Esophagus (tissue), 2 donors: Measurements from ENCODE around the gene WDR88. TPM values are rescaled to one million over a fixed set of nuclear protein-coding genes. Genes with fewer than 3 reads are reported as not detected.
"Not testable (repeated sequence)": the region's sequence is repeated elsewhere in the genome, so short reads cannot be mapped to it uniquely, and the experiment has no call there.

Experiments
- H3K27ac ChIP-seq, 2 donors: one replicate each; pipeline ENCODE4 v1.5.1; 2013; ENCODE audit warnings: low read depth in 2 of 2, mild to moderate bottlenecking in 2 of 2, inconsistent platforms in 1 of 2, low read length in 1 of 2, moderate library complexity in 1 of 2
- H3K27me3 ChIP-seq, 2 donors: one replicate each; pipeline ENCODE4 v1.6.1; 2013; ENCODE audit warnings: low read length in 2 of 2, control low read depth in 1 of 2, mild to moderate bottlenecking in 1 of 2; ENCODE audit not compliant: insufficient read depth in 2 of 2, control insufficient read depth in 1 of 2
- H3K36me3 ChIP-seq, 2 donors: one replicate each; pipeline ENCODE4 v1.6.1; 2013; ENCODE audit warnings: low read length in 1 of 2; ENCODE audit not compliant: control insufficient read depth in 2 of 2, insufficient read depth in 2 of 2
- H3K4me1 ChIP-seq, 2 donors: one replicate each; pipeline ENCODE4 v1.6.1; 2013; ENCODE audit warnings: low read length in 1 of 2; ENCODE audit not compliant: control insufficient read depth in 2 of 2, insufficient read depth in 2 of 2
- H3K4me3 ChIP-seq, 2 donors: one replicate each; pipeline ENCODE4 v1.5.1; 2013; ENCODE audit warnings: low read length in 2 of 2, mild to moderate bottlenecking in 2 of 2, low read depth in 1 of 2, moderate library complexity in 1 of 2
- H3K9me3 ChIP-seq, 2 donors: one replicate each; pipeline ENCODE4 v1.6.1; 2013; ENCODE audit warnings: mild to moderate bottlenecking in 2 of 2, low read depth in 1 of 2, low read length in 1 of 2, moderate library complexity in 1 of 2; ENCODE audit not compliant: control insufficient read depth in 2 of 2, insufficient read depth in 1 of 2
- WGBS, 2 donors: extraction: QIAGEN DNeasy Blood & Tissue Kit; methylation state at CpG; one replicate each; pipeline ENCODE4 v1.1.7; 2013; 5-methylcytosine and 5-hydroxymethylcytosine counted together
- polyA plus RNA-seq, 2 donors: library from polyadenylated mRNA; stranded (reverse); fragments of 200-250 nt; gene quantifications; one replicate each; pipeline ENCODE4 v1.2.3, GENCODE V29; 2013
- donor health status: healthy with polysubstance abuse.
- donor health status: Bipolar disorder and iron deficiency.

The WDR88 gene
- polyA plus RNA-seq, 2 donors = not detected

DNA sequence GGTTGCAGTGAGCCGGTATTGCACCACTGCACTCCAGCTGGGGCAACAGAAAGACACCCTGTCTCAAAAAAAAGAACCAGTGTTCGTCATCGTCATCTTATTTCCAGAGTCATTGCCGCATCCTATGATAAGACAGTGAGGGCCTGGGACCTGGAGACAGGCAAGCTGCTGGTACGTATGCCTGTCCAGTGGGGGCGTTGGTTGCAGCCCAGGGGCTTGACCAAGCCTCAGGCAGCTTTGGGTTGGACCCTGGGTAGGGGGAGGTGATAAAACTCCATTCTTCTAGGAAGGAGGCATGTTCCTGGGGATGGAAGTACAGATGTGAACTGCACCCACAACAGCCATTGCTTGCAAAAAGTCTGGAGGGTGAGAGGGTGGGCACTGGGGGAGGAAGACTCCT, 15.6 kb downstream of the WDR88 start:
- 85 to 92% methylated on average over 6 of the region's 6 CpGs for WGBS, 2 donors
- Histone ChIP-seq H3K4me1 (no peaks in the 10 kb centered on the region), H3K4me3 (no peak overlapping the region), H3K36me3 (no peaks in the 10 kb centered on the region), H3K27ac (no peak overlapping the region), H3K9me3 (no peaks in the 10 kb centered on the region), H3K27me3 (no peaks in the 10 kb centered on the region)

DNA sequence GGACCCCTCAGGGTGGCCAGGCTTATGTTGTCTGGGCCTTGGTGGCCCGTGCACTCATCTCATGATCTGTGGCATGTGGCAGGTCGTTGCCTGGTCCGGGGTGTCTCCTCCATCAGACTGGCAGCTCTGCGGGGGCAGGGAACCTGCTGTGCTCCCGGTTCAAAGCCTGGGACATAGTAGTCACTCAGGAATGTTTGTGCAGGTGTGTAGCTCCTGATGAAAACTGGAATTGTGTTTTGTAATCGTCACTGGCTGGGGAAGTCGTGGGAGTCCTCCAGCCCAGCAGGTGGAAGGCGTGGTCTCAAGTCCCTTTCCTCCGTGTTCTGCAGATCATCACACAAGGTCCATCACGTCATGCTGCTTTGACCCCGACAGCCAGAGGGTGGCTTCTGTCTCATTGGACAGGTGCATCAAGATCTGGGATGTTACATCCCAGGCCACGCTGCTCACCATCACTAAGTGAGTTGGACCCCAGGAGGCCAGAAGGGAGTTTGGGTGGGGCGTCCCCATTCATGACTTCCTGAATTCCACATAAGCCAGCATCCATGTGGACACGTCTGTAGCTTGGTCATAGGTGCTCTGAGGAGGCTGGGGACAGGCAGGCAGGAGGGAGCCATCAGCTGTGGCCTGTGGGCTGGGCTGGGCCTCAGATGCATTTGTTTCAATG, 19.1 kb downstream of the WDR88 start:
- WGBS, 2 donors = 62 to 68% methylated on average over 14 of the region's 14 CpGs
- no peaks in the 10 kb centered on the region for H3K27me3 ChIP-seq
- no peaks in the 10 kb centered on the region for H3K4me1 ChIP-seq
- H3K27ac ChIP-seq = no peak overlapping the region
- H3K36me3 ChIP-seq = no peaks in the 10 kb centered on the region
- no peak overlapping the region for H3K4me3 ChIP-seq
- no peaks in the 10 kb centered on the region for H3K9me3 ChIP-seq

DNA sequence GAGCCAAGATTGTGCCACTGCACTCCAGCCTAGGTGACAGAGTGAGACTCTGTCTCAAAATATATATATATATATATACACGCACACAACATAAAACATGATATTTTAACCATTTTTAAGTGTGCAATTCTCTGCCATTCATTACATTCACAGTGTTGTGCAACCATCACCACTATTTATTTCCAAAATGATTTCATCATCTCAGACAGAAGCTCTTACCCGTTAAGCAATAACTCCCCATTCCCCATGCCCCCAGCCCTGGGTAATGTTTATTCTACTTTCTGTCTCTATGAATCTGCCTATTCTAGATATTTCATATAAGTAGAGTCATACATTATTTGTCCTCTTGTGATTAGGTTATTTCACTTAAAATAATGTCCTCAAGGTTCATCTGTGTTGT, 20.3 kb downstream of the WDR88 start:
- H3K27ac ChIP-seq = no peak overlapping the region
- H3K36me3 ChIP-seq = no peaks in the 10 kb centered on the region
- H3K4me3 ChIP-seq = no peak overlapping the region
- no peaks in the 10 kb centered on the region for H3K9me3 ChIP-seq
- 74 to 76% methylated on average over 2 of the region's 2 CpGs for WGBS, 2 donors
- no peaks in the 10 kb centered on the region for H3K27me3 ChIP-seq
- no peaks in the 10 kb centered on the region for H3K4me1 ChIP-seq

DNA sequence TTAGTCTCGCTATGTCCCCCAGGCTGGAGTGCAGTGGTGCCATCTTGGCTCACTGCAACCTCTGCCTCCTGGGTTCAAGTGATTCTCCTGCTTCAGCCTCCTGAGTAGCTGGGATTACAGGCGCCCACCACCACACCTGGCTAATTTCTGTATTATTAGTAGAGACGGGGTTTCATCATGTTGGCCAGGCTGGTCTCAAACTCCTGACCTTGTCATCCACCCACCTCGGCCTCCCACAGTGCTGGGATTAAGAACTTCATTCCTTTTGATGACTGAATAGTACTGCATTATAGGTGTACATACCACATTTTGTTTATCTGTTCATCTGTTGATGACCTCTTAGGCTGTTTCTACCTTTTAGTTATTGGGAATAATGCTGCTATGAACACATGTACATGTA, 20.7 kb downstream of the WDR88 start:
- H3K27me3 ChIP-seq, H3K27ac ChIP-seq, H3K4me3 ChIP-seq, H3K9me3 ChIP-seq, H3K4me1 ChIP-seq, H3K36me3 ChIP-seq: not testable (repeated sequence)
- WGBS, 2 donors = 87% methylated on average over 4 of the region's 4 CpGs

DNA sequence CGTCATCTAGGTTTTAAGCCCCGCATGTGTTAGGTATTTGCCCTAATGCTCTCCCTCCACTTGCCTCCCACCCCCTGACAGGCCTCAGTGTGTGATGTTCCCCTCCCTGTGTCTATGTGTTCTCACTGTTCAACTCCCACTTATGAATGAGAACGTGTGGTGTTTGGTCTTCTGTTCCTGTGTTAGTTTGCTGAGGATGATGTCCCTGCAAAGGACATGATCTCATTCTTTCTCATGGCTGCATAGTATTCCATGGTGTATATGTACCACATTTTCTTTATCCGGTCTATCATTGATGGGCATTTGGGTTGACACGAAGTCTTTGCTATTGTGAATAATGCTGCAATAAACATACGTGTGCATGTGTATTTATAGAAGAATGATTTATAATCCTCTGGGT, 22.4 kb downstream of the WDR88 start:
- not testable (repeated sequence) for H3K27ac ChIP-seq, H3K4me3 ChIP-seq, H3K4me1 ChIP-seq, H3K36me3 ChIP-seq, H3K9me3 ChIP-seq, H3K27me3 ChIP-seq
- WGBS, 2 donors = 85% methylated on average over 6 of the region's 6 CpGs

DNA sequence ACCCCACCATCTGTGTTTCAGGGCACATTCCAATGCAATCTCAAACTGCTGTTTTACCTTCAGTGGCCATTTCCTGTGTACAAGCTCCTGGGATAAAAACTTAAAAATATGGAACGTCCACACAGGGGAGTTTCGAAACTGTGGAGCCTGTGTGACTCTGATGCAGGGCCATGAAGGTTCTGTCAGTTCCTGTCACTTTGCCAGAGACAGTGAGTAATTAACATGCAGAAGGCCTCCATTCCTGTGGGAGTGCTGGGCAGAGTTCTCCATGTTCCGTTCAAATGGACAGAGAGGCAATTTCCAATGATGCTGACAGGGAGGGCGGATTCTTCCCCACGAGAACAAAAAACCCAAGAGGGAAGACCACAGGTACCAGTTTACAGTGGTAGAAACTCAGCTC, 24.4 kb downstream of the WDR88 start:
- no peak overlapping the region for H3K4me3 ChIP-seq
- WGBS, 2 donors = 73 to 81% methylated on average over 5 of the region's 5 CpGs
- no peaks in the 10 kb centered on the region for H3K9me3 ChIP-seq
- H3K27ac ChIP-seq = no peak overlapping the region
- no peaks in the 10 kb centered on the region for H3K4me1 ChIP-seq
- H3K27me3 ChIP-seq = no peaks in the 10 kb centered on the region
- no peaks in the 10 kb centered on the region for H3K36me3 ChIP-seq

DNA sequence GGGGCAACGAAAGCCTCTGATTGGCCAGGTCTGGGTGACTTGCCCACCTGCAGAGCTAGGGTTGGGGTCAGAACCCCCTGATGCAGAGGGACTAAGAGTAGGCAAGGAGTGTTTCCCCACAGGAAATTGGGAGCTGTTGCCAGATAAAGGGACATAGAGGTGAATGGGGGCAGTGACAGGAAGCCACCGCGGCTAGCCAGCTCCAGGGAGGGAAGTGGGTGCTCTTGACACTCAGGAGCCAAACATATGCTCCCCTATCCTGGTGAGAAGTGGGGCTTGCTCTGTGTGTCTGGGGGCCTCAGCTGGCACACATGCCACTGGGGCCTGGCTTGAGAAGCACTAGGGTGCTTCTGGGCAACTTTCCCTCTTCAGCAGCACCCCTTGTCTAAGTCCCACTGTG, 26.0 kb downstream of the WDR88 start:
- WGBS, 2 donors = 70 to 88% methylated on average over 3 of the region's 3 CpGs
- no peak overlapping the region for H3K4me3 ChIP-seq
- H3K4me1 ChIP-seq = no peaks in the 10 kb centered on the region
- no peaks in the 10 kb centered on the region for H3K36me3 ChIP-seq
- no peak overlapping the region for H3K27ac ChIP-seq
- H3K9me3 ChIP-seq = no peaks in the 10 kb centered on the region
- no peaks in the 10 kb centered on the region for H3K27me3 ChIP-seq

DNA sequence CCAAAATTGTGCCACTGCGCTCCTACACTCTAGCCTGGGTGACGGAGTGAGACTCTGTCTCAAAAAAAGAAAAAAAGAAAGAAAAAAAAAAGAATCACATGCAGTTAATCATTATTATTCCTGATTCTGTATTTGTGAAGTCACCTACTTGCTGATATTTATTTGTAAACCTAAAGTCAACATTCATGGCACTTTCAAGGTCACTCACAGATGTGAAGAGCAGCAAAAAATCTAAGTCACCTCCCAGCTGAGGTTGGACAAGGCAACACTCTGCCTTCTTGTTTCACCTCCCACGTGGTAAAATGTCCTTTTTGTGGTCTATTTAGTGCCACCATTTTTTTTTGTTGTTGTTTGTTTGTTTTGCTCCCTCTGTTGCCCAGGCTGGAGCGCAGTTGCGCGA, 26.5 kb downstream of the WDR88 start:
- Histone ChIP-seq H3K27ac (no peak overlapping the region), H3K9me3 (no peaks in the 10 kb centered on the region), H3K4me3 (no peak overlapping the region), H3K36me3 (no peaks in the 10 kb centered on the region), H3K27me3 (no peaks in the 10 kb centered on the region), H3K4me1 (no peaks in the 10 kb centered on the region)
- 85 to 91% methylated on average over 6 of the region's 6 CpGs for WGBS, 2 donors

DNA sequence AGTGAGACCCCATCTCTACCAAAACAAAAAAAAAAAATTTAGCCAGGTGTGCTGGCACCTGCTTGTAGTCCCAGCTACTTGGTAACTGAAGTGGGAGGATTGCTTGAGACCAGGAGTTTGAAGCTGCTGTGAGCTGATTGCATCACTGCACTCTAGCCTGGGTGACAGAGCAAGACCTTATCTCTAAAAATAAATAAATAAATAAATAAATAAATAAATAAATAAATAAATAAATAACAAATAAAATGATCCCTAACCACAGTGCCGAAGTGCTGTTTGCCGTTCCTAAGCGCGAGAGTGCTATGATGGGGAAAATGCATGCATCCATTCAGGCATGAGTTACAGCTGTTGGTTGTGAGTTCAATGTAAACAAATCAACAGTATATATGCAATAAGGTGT, 27.2 kb downstream of the WDR88 start:
- no peaks in the 10 kb centered on the region for H3K36me3 ChIP-seq
- no peak overlapping the region for H3K27ac ChIP-seq
- H3K9me3 ChIP-seq = no peaks in the 10 kb centered on the region
- no peak overlapping the region for H3K4me3 ChIP-seq
- no peaks in the 10 kb centered on the region for H3K4me1 ChIP-seq
- H3K27me3 ChIP-seq = no peaks in the 10 kb centered on the region
- whole genome bisulfite sequencing, 2 donors = 98 to 99% methylated on average over 4 of the region's 4 CpGs

DNA sequence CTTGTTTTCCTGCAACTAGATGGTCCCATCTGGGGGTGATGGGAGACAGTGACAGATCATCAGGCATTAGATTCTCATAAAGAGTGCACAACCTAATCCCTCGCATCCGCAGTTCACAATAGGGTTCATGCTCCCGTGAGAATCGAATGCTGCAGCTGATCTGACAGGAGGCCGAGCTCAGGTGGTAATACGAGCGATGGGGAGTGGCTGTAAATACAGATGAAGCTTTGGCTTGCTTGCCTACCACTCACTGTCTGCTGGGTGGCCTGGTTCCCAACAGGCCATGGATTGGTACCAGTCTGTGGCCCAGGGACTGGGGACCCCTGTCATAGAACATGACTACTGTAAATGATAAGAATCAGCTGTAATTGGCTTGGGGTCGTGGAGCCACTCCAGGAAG, 28.0 kb downstream of the WDR88 start:
- WGBS, 2 donors = 91 to 92% methylated on average over 8 of the region's 8 CpGs
- Histone ChIP-seq H3K9me3 (no peaks in the 10 kb centered on the region), H3K4me1 (no peaks in the 10 kb centered on the region), H3K27ac (no peak overlapping the region), H3K36me3 (no peaks in the 10 kb centered on the region), H3K4me3 (no peak overlapping the region), H3K27me3 (no peaks in the 10 kb centered on the region)
